ENCODE measurements around the gene FAM120A. TPM values are rescaled to one million over a fixed set of nuclear protein-coding genes. Genes with fewer than 3 reads are reported as not detected.

FAM120A gene
- total and polyA plus RNA-seq, 4 donors, result 28.3 to 91.0 (median 50.3) TPM

DNA sequence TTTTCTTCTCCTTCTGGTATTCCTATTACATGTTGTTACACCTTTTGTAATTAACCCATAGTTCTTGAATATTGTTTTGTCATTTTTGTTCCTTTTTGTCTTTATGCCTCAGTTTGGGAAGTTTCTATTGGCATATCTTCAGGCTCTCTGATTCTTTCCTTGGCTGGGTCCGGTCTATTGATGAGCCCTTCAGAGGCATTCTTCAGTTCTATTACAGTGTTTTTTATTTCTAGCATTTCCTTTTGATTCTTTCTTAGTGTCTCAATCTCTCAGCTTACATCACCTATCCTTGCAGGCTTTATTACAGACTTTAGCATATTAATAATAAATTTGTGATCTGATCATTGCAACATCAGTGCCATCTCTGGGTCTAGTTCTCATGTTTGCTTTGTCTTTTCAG, 158.7 kb downstream of the FAM120A start:
- TF ChIP-seq EGR1 (IDR thresholded peaks at IDR 0.05; ENCODE audit: low read depth in 2 of 2) (no peak), FOXA2 (IDR thresholded peaks at IDR 0.05) (no peak), HNF4A (conservative IDR thresholded peaks at IDR 0.05) (no peak), HNF4G (IDR thresholded peaks at IDR 0.05) (no peak)
- TF ChIP-seq, protein P1, sequence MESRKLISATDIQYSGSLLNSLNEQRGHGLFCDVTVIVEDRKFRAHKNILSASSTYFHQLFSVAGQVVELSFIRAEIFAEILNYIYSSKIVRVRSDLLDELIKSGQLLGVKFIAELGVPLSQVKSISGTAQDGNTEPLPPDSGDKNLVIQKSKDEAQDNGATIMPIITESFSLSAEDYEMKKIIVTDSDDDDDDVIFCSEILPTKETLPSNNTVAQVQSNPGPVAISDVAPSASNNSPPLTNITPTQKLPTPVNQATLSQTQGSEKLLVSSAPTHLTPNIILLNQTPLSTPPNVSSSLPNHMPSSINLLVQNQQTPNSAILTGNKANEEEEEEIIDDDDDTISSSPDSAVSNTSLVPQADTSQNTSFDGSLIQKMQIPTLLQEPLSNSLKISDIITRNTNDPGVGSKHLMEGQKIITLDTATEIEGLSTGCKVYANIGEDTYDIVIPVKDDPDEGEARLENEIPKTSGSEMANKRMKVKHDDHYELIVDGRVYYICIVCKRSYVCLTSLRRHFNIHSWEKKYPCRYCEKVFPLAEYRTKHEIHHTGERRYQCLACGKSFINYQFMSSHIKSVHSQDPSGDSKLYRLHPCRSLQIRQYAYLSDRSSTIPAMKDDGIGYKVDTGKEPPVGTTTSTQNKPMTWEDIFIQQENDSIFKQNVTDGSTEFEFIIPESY (IDR thresholded peaks at IDR 0.05), result no peak
- TF ChIP-seq, protein P2, sequence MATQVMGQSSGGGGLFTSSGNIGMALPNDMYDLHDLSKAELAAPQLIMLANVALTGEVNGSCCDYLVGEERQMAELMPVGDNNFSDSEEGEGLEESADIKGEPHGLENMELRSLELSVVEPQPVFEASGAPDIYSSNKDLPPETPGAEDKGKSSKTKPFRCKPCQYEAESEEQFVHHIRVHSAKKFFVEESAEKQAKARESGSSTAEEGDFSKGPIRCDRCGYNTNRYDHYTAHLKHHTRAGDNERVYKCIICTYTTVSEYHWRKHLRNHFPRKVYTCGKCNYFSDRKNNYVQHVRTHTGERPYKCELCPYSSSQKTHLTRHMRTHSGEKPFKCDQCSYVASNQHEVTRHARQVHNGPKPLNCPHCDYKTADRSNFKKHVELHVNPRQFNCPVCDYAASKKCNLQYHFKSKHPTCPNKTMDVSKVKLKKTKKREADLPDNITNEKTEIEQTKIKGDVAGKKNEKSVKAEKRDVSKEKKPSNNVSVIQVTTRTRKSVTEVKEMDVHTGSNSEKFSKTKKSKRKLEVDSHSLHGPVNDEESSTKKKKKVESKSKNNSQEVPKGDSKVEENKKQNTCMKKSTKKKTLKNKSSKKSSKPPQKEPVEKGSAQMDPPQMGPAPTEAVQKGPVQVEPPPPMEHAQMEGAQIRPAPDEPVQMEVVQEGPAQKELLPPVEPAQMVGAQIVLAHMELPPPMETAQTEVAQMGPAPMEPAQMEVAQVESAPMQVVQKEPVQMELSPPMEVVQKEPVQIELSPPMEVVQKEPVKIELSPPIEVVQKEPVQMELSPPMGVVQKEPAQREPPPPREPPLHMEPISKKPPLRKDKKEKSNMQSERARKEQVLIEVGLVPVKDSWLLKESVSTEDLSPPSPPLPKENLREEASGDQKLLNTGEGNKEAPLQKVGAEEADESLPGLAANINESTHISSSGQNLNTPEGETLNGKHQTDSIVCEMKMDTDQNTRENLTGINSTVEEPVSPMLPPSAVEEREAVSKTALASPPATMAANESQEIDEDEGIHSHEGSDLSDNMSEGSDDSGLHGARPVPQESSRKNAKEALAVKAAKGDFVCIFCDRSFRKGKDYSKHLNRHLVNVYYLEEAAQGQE (IDR thresholded peaks at IDR 0.05), result no peak
- TF ChIP-seq, protein P3, sequence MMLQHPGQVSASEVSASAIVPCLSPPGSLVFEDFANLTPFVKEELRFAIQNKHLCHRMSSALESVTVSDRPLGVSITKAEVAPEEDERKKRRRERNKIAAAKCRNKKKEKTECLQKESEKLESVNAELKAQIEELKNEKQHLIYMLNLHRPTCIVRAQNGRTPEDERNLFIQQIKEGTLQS (IDR thresholded peaks at IDR 0.05), result no peak
- TF ChIP-seq, protein P4, sequence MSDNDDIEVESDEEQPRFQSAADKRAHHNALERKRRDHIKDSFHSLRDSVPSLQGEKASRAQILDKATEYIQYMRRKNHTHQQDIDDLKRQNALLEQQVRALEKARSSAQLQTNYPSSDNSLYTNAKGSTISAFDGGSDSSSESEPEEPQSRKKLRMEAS (IDR thresholded peaks at IDR 0.05), result no peak
- H3K9me3 ChIP-seq (ENCODE audit: control insufficient read depth in 4 of 4, low read length in 3 of 4), result peaks cover 0 to 2% (median 0%) of the 10 kb centered on the region in 4 donors
- no peak overlapping the region for H3K4me3 ChIP-seq (ENCODE audit: low read depth in 1 of 3, low read length in 3 of 3)
- H3K27ac ChIP-seq (ENCODE audit: low read depth in 1 of 2, low read length in 2 of 2), result no peak overlapping the region
- no peak overlapping the region for H3K9ac ChIP-seq (ENCODE audit: low read depth in 1 of 2, low read length in 2 of 2)
- no peaks in the 10 kb centered on the region for H3K4me1 ChIP-seq (ENCODE audit: control insufficient read depth in 4 of 4, insufficient read depth in 4 of 4, low read length in 3 of 4)
- 97% methylated on average over 1 of the region's 1 CpG for WGBS
- no peak for DNase-seq (ENCODE audit: low spot score)
- no peaks in the 10 kb centered on the region for H3K27me3 ChIP-seq (ENCODE audit: control insufficient read depth in 4 of 4, insufficient read depth in 4 of 4, low read length in 3 of 4)
- H3K36me3 ChIP-seq (ENCODE audit: control insufficient read depth in 4 of 4, insufficient read depth in 3 of 4, low read depth in 1 of 4, low read length in 3 of 4), result no peaks in the 10 kb centered on the region

DNA sequence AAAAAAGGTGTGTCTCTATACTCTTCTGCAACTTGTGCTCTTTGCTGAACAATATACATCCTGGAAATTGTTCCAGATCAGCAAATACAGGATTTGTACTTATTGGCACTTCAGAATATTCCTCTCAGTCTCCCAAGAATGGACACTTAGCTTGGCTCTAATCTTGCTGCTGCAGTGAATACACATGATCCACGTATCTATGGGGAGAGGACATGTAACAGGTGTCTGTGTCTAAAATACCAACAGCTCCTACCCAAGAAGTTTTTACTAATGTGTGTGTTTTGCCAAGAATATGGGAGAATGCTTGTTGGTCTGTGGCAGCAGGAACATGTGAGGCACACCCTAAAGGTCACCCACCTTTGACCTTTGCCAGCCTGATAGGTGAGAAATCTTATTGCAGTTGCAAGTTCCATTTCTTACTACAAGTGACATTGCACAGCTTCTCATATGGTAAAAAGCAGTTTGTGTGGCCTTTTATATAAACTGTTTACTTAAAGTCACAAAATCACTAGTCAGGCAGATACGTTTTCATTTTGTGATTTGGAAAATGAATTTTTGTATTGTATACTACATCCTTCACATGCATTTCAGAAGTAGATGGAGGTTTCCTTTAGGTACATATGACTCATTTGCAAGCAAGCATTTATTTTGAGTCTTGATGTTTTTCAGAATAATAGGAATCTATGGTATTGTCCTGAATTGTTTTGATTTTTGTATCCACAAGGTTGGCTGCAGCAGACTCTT, 160.7 kb downstream of the FAM120A start:
- DNase-seq (ENCODE audit: low spot score), result peak; percentile 29
- TF ChIP-seq EGR1 (IDR thresholded peaks at IDR 0.05; ENCODE audit: low read depth in 2 of 2) (no peak), HNF4A (conservative IDR thresholded peaks at IDR 0.05) (no peak), FOXA1 (IDR thresholded peaks at IDR 0.05) (no peak), HNF4G (IDR thresholded peaks at IDR 0.05) (no peak), RXRA (IDR thresholded peaks at IDR 0.05) (peak in 1 of 2 donors; percentile 52), FOXA2 (IDR thresholded peaks at IDR 0.05) (no peak), TAF1 (conservative IDR thresholded peaks at IDR 0.05) (no peak), NR2F2 (IDR thresholded peaks at IDR 0.05) (peak; percentile 65), RAD21 (IDR thresholded peaks at IDR 0.05) (no peak), JUND (IDR thresholded peaks at IDR 0.05) (no peak)
- TF ChIP-seq, protein P4 (IDR thresholded peaks at IDR 0.05), result no peak
- TF ChIP-seq, protein P5, sequence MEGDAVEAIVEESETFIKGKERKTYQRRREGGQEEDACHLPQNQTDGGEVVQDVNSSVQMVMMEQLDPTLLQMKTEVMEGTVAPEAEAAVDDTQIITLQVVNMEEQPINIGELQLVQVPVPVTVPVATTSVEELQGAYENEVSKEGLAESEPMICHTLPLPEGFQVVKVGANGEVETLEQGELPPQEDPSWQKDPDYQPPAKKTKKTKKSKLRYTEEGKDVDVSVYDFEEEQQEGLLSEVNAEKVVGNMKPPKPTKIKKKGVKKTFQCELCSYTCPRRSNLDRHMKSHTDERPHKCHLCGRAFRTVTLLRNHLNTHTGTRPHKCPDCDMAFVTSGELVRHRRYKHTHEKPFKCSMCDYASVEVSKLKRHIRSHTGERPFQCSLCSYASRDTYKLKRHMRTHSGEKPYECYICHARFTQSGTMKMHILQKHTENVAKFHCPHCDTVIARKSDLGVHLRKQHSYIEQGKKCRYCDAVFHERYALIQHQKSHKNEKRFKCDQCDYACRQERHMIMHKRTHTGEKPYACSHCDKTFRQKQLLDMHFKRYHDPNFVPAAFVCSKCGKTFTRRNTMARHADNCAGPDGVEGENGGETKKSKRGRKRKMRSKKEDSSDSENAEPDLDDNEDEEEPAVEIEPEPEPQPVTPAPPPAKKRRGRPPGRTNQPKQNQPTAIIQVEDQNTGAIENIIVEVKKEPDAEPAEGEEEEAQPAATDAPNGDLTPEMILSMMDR (IDR thresholded peaks at IDR 0.05; ENCODE audit: low read depth, low read length, missing input control), result no peak
- H3K9me3 ChIP-seq (ENCODE audit: control insufficient read depth in 4 of 4, low read length in 3 of 4), result peaks cover 0 to 2% (median 0%) of the 10 kb centered on the region in 4 donors
- no peak overlapping the region for H3K9ac ChIP-seq (ENCODE audit: low read depth in 1 of 2, low read length in 2 of 2)
- H3K27me3 ChIP-seq (ENCODE audit: control insufficient read depth in 4 of 4, insufficient read depth in 4 of 4, low read length in 3 of 4), result no peaks in the 10 kb centered on the region
- WGBS, result 70% methylated on average over 2 of the region's 2 CpGs
- H3K36me3 ChIP-seq (ENCODE audit: control insufficient read depth in 4 of 4, insufficient read depth in 3 of 4, low read depth in 1 of 4, low read length in 3 of 4), result no peaks in the 10 kb centered on the region
- H3K27ac ChIP-seq (ENCODE audit: low read depth in 1 of 2, low read length in 2 of 2), result no peak overlapping the region
- H3K4me3 ChIP-seq (ENCODE audit: low read depth in 1 of 3, low read length in 3 of 3), result no peak overlapping the region
- H3K4me1 ChIP-seq (ENCODE audit: control insufficient read depth in 4 of 4, insufficient read depth in 4 of 4, low read length in 3 of 4), result no peaks in the 10 kb centered on the region
